ENCODE measurements around the gene SYNE4. TPM values are rescaled to one million over a fixed set of nuclear protein-coding genes. Genes with fewer than 3 reads are reported as not detected.

The SYNE4 gene
- polyA plus RNA-seq, 1 of the 3 experiments (the other 2 are of a cell fraction): 0.48 TPM

DNA sequence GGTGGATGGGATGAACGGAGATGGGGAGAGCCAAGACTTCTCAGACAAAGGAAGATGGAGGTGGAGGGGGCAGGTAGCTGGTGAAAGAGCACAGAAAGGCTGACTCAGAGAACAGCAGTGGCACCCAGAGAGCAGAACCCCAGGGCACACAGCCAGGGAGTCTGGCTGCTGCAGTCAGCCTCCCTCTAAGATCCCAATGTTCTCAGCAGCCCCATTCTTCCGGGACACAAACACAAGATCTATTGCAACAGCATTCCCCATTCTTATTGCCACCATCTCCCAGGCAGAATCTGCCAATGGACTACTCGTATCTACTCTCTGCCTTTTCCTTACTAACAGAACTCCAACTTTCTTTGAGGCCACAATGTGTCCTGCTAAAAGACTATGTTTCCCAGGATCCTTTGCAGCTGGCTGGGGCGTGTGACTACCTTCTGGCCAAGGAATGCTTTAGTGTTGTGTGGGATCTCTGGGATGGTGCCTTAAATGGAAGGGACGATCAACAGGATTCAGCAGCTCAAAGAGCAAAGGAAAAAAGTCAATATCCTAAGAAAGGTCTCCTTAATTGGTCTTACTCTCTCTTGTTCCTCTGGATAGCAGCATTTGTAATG lies 37.9 kb upstream of the SYNE4 start:
- no peaks in the 10 kb centered on the region for H3K27me3 ChIP-seq (ENCODE audit: insufficient read depth)
- H3K27ac ChIP-seq (ENCODE audit: low read depth in 2 of 2, low read length in 1 of 2): no peak overlapping the region
- TF ChIP-seq RAD21 (IDR thresholded peaks at IDR 0.05; ENCODE audit: low read length): no peak
- no peaks in the 10 kb centered on the region for H3K9me2 ChIP-seq
- POLR2A ChIA-PET: no interaction called here
- no peak overlapping the region for H3K9ac ChIP-seq
- WGBS (ENCODE audit: low lambda C conversion rate): 84% methylated on average over 5 of the region's 5 CpGs
- H3K9me3 ChIP-seq: no peaks in the 10 kb centered on the region
- no peaks in the 10 kb centered on the region for H3F3A ChIP-seq (replicated peaks; ENCODE audit: insufficient read depth)
- H3K4me2 ChIP-seq: no peak overlapping the region
- no peaks in the 10 kb centered on the region for H3K79me2 ChIP-seq (ENCODE audit: insufficient read depth)
- DNase-seq: no peak
- CTCF ChIA-PET: interaction anchor here (1.3 kb wide), 1 partner anchor 10 kb away, joined by 4 read pairs; no protein-coding TSS in a partner anchor
- no peaks in the 10 kb centered on the region for H3K36me3 ChIP-seq (replicated peaks in 1 of 2; ENCODE audit: control insufficient read depth in 1 of 2, insufficient read depth in 2 of 2, low read length in 1 of 2)
- no peak overlapping the region for H2AFZ ChIP-seq (ENCODE audit: low read depth)
- H3K4me3 ChIP-seq (ENCODE audit: low read depth in 2 of 2, low read length in 1 of 2): no peak overlapping the region
- no peaks in the 10 kb centered on the region for H4K20me1 ChIP-seq (ENCODE audit: insufficient read depth)
- no peaks in the 10 kb centered on the region for H3K4me1 ChIP-seq (ENCODE audit: control insufficient read depth in 1 of 2, insufficient read depth in 2 of 2, low read depth in 1 of 2, low read length in 1 of 2)

DNA sequence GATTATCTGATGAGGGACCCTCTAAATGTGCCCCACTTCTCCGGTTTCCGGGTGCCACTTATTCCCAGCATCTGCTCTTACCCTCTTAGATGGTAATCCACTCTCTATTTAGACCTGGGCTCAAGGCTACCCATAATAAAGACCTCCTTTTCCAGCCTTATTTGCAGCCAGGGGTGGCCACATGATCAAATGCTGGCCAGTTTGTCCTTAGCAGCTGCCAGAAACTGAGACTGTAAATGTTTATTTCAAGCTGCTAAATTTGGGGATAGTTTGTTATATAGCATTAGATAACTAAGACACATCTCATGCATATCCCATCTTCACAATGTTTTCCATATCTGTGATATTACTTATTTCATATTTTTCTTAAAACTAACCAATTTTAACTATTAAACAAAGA lies 35.3 kb upstream of the SYNE4 start:
- Histone ChIP-seq H3F3A (replicated peaks; ENCODE audit: insufficient read depth) (no peaks in the 10 kb centered on the region), H4K20me1 (ENCODE audit: insufficient read depth) (no peaks in the 10 kb centered on the region)
- POLR2A ChIA-PET: interaction anchor here (1.6 kb wide), 1 partner anchor 10 kb away, joined by 4 read pairs; the partner anchor contains the start of gene THAP8

More for the DNA sequence above, 35.3 kb upstream of the SYNE4 start:
- Histone ChIP-seq H3K9ac (no peak overlapping the region), H3K79me2 (ENCODE audit: insufficient read depth) (no peaks in the 10 kb centered on the region), H3K4me1 (ENCODE audit: control insufficient read depth in 1 of 2, insufficient read depth in 2 of 2, low read depth in 1 of 2, low read length in 1 of 2) (no peaks in the 10 kb centered on the region), H3K9me2 (no peaks in the 10 kb centered on the region), H3K4me3 (ENCODE audit: low read depth in 2 of 2, low read length in 1 of 2) (no peak overlapping the region), H3K9me3 (no peaks in the 10 kb centered on the region), H3K27me3 (ENCODE audit: insufficient read depth) (no peaks in the 10 kb centered on the region), H3K27ac (ENCODE audit: low read depth in 2 of 2, low read length in 1 of 2) (no peak overlapping the region), H3K4me2 (no peak overlapping the region), H2AFZ (ENCODE audit: low read depth) (no peak overlapping the region), H3K36me3 (replicated peaks in 1 of 2; ENCODE audit: control insufficient read depth in 1 of 2, insufficient read depth in 2 of 2, low read length in 1 of 2) (no peaks in the 10 kb centered on the region)
- CTCF ChIA-PET: interaction anchor here (0.6 to 1.1 kb wide), 2 partner anchors 44 to 47 kb away, joined by 3 read pairs; no protein-coding TSS in a partner anchor
- 100% methylated on average over 2 of the region's 2 CpGs for WGBS (ENCODE audit: low lambda C conversion rate)
- TF ChIP-seq TAF1 (IDR thresholded peaks at IDR 0.05; ENCODE audit: borderline replicate concordance, low read depth, low read length): no peak
- TF ChIP-seq SIN3A (IDR thresholded peaks at IDR 0.05; ENCODE audit: borderline replicate concordance, low read depth, low read length): no peak
- TF ChIP-seq, protein P1, sequence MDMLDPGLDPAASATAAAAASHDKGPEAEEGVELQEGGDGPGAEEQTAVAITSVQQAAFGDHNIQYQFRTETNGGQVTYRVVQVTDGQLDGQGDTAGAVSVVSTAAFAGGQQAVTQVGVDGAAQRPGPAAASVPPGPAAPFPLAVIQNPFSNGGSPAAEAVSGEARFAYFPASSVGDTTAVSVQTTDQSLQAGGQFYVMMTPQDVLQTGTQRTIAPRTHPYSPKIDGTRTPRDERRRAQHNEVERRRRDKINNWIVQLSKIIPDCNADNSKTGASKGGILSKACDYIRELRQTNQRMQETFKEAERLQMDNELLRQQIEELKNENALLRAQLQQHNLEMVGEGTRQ (IDR thresholded peaks at IDR 0.05; ENCODE audit: borderline replicate concordance, low read depth, low read length): no peak
- TF ChIP-seq, protein P2, sequence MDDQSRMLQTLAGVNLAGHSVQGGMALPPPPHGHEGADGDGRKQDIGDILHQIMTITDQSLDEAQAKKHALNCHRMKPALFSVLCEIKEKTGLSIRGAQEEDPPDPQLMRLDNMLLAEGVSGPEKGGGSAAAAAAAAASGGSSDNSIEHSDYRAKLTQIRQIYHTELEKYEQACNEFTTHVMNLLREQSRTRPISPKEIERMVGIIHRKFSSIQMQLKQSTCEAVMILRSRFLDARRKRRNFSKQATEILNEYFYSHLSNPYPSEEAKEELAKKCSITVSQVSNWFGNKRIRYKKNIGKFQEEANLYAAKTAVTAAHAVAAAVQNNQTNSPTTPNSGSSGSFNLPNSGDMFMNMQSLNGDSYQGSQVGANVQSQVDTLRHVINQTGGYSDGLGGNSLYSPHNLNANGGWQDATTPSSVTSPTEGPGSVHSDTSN (IDR thresholded peaks at IDR 0.05): no peak
- TF ChIP-seq RFX5 (IDR thresholded peaks at IDR 0.05; ENCODE audit: low read length): no peak
- TF ChIP-seq TCF12 (IDR thresholded peaks at IDR 0.05): no peak
- TF ChIP-seq MEF2A (IDR thresholded peaks at IDR 0.05; ENCODE audit: borderline replicate concordance, low read depth): no peak
- TF ChIP-seq GABPA (IDR thresholded peaks at IDR 0.05; ENCODE audit: low read depth): no peak
- TF ChIP-seq MXI1 (IDR thresholded peaks at IDR 0.05; ENCODE audit: low read depth, low read length): no peak
- TF ChIP-seq CHD2 (IDR thresholded peaks at IDR 0.05; ENCODE audit: low read length, partially characterized antibody): no peak
- TF ChIP-seq, protein P3, sequence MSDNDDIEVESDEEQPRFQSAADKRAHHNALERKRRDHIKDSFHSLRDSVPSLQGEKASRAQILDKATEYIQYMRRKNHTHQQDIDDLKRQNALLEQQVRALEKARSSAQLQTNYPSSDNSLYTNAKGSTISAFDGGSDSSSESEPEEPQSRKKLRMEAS (IDR thresholded peaks at IDR 0.05; ENCODE audit: low read depth): no peak
- no peak for DNase-seq
